CMK (cell line): ENCODE results near the gene CIRBP.
A peak's percentile ranks its signal among the peaks of the same experiment; 100 is the strongest.

Experiments
- DNase-seq: peaks from one replicate; pipeline ENCODE4 v3.0.0-alpha.2; 2010; ENCODE audit warnings: low read depth

The CIRBP gene

GRCh38 chr19:1256646-1257474 is 12.3 kb upstream of the CIRBP start:
- no peak for DNase-seq

GRCh38 chr19:1257475-1258162 is 11.5 kb upstream of the CIRBP start:
- DNase-seq = no peak

- no peak for DNase-seq
Measured at GRCh38 chr19:1258163-1258492, 11.0 kb upstream of the CIRBP start.

GRCh38 chr19:1258707-1259205 is 10.4 kb upstream of the CIRBP start:
- DNase-seq = no peak

GRCh38 chr19:1259206-1259875 is 9.8 kb upstream of the CIRBP start:
- peak; percentile 86 for DNase-seq

- DNase-seq = no peak
Measured at GRCh38 chr19:1259876-1260748, 9.0 kb upstream of the CIRBP start.

GRCh38 chr19:1260749-1261537 is 8.2 kb upstream of the CIRBP start:
- DNase-seq = peak; percentile 94

- no peak for DNase-seq
Measured at GRCh38 chr19:1261538-1261797, 7.7 kb upstream of the CIRBP start.

GRCh38 chr19:1261798-1262622 is 7.1 kb upstream of the CIRBP start:
- DNase-seq = no peak

- no peak for DNase-seq
Measured at GRCh38 chr19:1262623-1263123, 6.5 kb upstream of the CIRBP start.

- no peak for DNase-seq
Measured at GRCh38 chr19:1263188-1263587, 5.9 kb upstream of the CIRBP start.

- DNase-seq = no peak
Measured at GRCh38 chr19:1264801-1265614, 4.1 kb upstream of the CIRBP start.

GRCh38 chr19:1265615-1266128 is 3.5 kb upstream of the CIRBP start:
- no peak for DNase-seq

- DNase-seq = no peak
Measured at GRCh38 chr19:1266129-1266915, 2.8 kb upstream of the CIRBP start.

- DNase-seq = no peak
Measured at GRCh38 chr19:1266916-1267476, 2.1 kb upstream of the CIRBP start.

- DNase-seq = no peak
Measured at GRCh38 chr19:1267477-1268225, 1.5 kb upstream of the CIRBP start.
